Panc1 (cell line): ENCODE results near the gene WDR47. TPM values are rescaled to one million over a fixed set of nuclear protein-coding genes. Genes with fewer than 3 reads are reported as not detected.

Experiments
- ATAC-seq: fragments of 200-7000 bp; cut with Tn5 transposase; 2 replicates; pipeline ENCODE4 v1.9.1; 2020; ENCODE audit warnings: mild to moderate bottlenecking, moderate library complexity
- BruUV-seq: library from RNA; stranded (reverse); fragments of 400-500 nt; replicated peaks from 2 replicates; lab custom pipeline; 2021; lab: Mats Ljungman, UMichigan
- CTCF ChIA-PET: fragments of 300-600 bp; sonication (Branson Sonifier 250); formaldehyde crosslinking; loops from one replicate; lab custom pipeline; 2022; ENCODE audit warnings: antibody characterized with exemption; lab: Charles Lee
- POLR2A ChIA-PET: fragments of 300-600 bp; sonication (Branson Sonifier 250); formaldehyde crosslinking; loops from one replicate; lab custom pipeline; 2022; ENCODE audit warnings: antibody characterized with exemption; lab: Charles Lee
- DNase-seq: peaks from one replicate; pipeline ENCODE4 v3.0.0-alpha.2; 2010; ENCODE audit warnings: low read depth, low spot score
- H3K27ac ChIP-seq: 2 replicates; pipeline ENCODE4 v1.5.1; 2011; ENCODE audit warnings: mild to moderate bottlenecking, low read length, inconsistent platforms
- H3K27me3 ChIP-seq: fragments of 200-500 bp; sonication (Bioruptor generic); 2 replicates; pipeline ENCODE4 v1.6.0; 2014; ENCODE audit warnings: low read length, inconsistent platforms; ENCODE audit not compliant: control insufficient read depth, insufficient read depth
- H3K36me3 ChIP-seq: fragments of 200-500 bp; sonication (Bioruptor generic); 2 replicates; pipeline ENCODE4 v1.5.1; 2014; ENCODE audit warnings: inconsistent platforms, mild to moderate bottlenecking, low read length, moderate library complexity; ENCODE audit not compliant: control insufficient read depth, insufficient read depth
- H3K4me1 ChIP-seq: 2 replicates; pipeline ENCODE4 v1.5.1; 2011; ENCODE audit warnings: inconsistent platforms, mild to moderate bottlenecking, low read length, moderate library complexity; ENCODE audit not compliant: control insufficient read depth, insufficient read depth
- H3K4me3 ChIP-seq, 2 experiments: 2 replicates each; pipeline ENCODE4 v1.5.1; 2011 to 2012; ENCODE audit warnings: low read depth in 2 of 2, low read length in 2 of 2, mild to moderate bottlenecking in 2 of 2, inconsistent platforms in 1 of 2, moderate library complexity in 1 of 2
- H3K9me3 ChIP-seq: fragments of 200-500 bp; sonication (Bioruptor generic); 2 replicates; pipeline ENCODE4 v1.5.1; 2014; ENCODE audit warnings: low read depth, mild to moderate bottlenecking, inconsistent platforms, low read length, moderate library complexity; ENCODE audit not compliant: control insufficient read depth, insufficient read depth
- POLR2AphosphoS5 ChIP-seq: IDR thresholded peaks from 2 replicates; pipeline ENCODE4 v1.6.1; 2012; ENCODE audit warnings: mild to moderate bottlenecking, low read depth, low read length, moderate library complexity
- SIN3A ChIP-seq: IDR thresholded peaks from 2 replicates; pipeline ENCODE4 v1.6.1; 2012; ENCODE audit warnings: low read depth, mild to moderate bottlenecking, low read length, moderate library complexity, borderline replicate concordance; ENCODE audit not compliant: insufficient read depth
- TCF7L2 ChIP-seq: IDR thresholded peaks from 2 replicates; pipeline ENCODE4 v1.6.1; 2011; ENCODE audit warnings: mild to moderate bottlenecking, low read depth, low read length, inconsistent platforms
- in situ Hi-C: cut with HindIII; loops from 2 replicates; pipeline ENCODE4 v1.10.0; 2016; ENCODE audit warnings: low sequenced_read_pairs, low pct_unique_long_range_greater_than_20kb
- intact Hi-C: fragments of 100-400 bp; cut with micrococcal nuclease; formaldehyde crosslinking; loops from one replicate; pipeline ENCODE4 v1.10.0; 2022; ENCODE audit not compliant: unreplicated experiment
- total RNA-seq: library from RNA; stranded (reverse); gene quantifications from one replicate; pipeline ENCODE4 v1.2.1, GENCODE V29; 2021; ENCODE audit not compliant: unreplicated experiment
- TF ChIP-seq, protein P1 (sequence below): fragments of 450-650 bp; IDR thresholded peaks from 2 replicates; pipeline ENCODE4 v1.5.1; 2017; ENCODE audit warnings: mild to moderate bottlenecking
- TF ChIP-seq, protein P2 (sequence below), 2 experiments: IDR thresholded peaks; 2 replicates each; pipeline ENCODE4 v1.6.1; 2011 to 2012; ENCODE audit warnings: low read depth in 2 of 2, control low read depth in 1 of 2, low read length in 1 of 2, mild to moderate bottlenecking in 1 of 2, moderate library complexity in 1 of 2; ENCODE audit not compliant: insufficient read depth in 1 of 2

The WDR47 gene
- total RNA-seq, 1 experiment from 2014 or later = 9.6 TPM

DNA sequence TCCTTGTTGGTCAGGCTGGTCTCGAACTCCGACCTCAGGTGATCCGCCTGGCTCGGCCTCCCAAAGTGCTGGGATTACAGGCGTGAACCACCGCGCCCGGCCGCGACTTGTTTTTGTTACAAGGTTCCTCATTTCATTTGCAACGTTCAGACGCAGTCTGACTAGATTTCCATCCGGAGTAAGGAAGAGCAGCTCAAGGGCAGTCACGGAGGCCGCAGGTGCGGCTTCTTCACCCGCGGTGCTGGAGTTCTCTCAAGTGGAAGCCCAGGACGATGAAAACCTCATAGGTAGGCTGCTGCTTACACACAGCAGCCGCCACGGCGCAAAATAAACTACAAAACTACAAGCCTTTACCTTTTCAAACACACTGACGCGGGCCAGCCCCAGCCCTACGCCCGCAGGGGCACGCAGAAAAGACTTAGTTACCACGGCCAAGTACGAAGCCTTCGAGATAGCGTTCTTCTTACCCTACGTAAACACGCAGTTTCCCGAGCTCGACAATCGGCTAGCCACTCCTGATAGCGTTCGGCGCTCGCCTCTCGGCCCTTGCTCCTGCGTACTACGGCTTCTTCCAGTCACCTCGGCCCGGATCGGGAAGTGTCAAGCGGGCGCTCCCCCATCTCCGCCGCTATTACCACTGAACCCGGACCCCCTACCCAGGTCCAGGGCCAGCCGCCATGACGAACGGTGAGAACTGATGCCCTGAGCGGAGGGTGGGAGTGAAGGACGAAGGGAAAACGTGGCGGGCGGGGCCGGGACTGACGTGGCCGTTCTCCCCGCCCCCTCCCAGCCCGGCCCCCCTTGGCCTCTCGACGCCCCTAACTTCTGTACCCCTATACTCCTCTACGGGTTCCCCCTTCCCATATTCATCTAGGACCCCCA is 48.5 kb upstream of the WDR47 start, which contains the start of gene TMEM167B:
TMEM167B (plus strand) TSS at position 569 of the 882 bp plus-strand sequence; CDS start at position 678, 109 bp downstream.
- POLR2A ChIA-PET = interaction anchor here (0.7 kb wide), 1 partner anchor 1004 kb away, joined by 6 read pairs; no protein-coding TSS in a partner anchor
- intact Hi-C loops = loop anchor here (5.0 kb wide), 1 partner anchor 107 kb away; no protein-coding TSS in a partner anchor
- ATAC-seq (peak; percentile 93), DNase-seq (peak; percentile 85)
- Histone ChIP-seq H3K27me3 (no peaks in the 10 kb centered on the region), H3K4me1 (peaks cover 19% of the 10 kb centered on the region), H3K27ac (peak within 1 kb of the TSS; percentile 95), H3K36me3 (peaks cover 8% of the 10 kb centered on the region), H3K9me3 (no peaks in the 10 kb centered on the region), H3K4me3 (peak within 1 kb of the TSS; percentile 61 to 90)
- CTCF ChIA-PET = interaction anchor here (1.2 kb wide), 1 partner anchor 10 kb away, joined by 12 read pairs; no protein-coding TSS in a partner anchor
- in situ Hi-C loops = no loop called here
- TF ChIP-seq, protein P1, sequence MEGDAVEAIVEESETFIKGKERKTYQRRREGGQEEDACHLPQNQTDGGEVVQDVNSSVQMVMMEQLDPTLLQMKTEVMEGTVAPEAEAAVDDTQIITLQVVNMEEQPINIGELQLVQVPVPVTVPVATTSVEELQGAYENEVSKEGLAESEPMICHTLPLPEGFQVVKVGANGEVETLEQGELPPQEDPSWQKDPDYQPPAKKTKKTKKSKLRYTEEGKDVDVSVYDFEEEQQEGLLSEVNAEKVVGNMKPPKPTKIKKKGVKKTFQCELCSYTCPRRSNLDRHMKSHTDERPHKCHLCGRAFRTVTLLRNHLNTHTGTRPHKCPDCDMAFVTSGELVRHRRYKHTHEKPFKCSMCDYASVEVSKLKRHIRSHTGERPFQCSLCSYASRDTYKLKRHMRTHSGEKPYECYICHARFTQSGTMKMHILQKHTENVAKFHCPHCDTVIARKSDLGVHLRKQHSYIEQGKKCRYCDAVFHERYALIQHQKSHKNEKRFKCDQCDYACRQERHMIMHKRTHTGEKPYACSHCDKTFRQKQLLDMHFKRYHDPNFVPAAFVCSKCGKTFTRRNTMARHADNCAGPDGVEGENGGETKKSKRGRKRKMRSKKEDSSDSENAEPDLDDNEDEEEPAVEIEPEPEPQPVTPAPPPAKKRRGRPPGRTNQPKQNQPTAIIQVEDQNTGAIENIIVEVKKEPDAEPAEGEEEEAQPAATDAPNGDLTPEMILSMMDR = no peak
- TF ChIP-seq SIN3A (peak; percentile 87; the same call in 1 of the 2 replicates), TCF7L2 (no peak), POLR2AphosphoS5 (peak; percentile 47)
- TF ChIP-seq, protein P2, sequence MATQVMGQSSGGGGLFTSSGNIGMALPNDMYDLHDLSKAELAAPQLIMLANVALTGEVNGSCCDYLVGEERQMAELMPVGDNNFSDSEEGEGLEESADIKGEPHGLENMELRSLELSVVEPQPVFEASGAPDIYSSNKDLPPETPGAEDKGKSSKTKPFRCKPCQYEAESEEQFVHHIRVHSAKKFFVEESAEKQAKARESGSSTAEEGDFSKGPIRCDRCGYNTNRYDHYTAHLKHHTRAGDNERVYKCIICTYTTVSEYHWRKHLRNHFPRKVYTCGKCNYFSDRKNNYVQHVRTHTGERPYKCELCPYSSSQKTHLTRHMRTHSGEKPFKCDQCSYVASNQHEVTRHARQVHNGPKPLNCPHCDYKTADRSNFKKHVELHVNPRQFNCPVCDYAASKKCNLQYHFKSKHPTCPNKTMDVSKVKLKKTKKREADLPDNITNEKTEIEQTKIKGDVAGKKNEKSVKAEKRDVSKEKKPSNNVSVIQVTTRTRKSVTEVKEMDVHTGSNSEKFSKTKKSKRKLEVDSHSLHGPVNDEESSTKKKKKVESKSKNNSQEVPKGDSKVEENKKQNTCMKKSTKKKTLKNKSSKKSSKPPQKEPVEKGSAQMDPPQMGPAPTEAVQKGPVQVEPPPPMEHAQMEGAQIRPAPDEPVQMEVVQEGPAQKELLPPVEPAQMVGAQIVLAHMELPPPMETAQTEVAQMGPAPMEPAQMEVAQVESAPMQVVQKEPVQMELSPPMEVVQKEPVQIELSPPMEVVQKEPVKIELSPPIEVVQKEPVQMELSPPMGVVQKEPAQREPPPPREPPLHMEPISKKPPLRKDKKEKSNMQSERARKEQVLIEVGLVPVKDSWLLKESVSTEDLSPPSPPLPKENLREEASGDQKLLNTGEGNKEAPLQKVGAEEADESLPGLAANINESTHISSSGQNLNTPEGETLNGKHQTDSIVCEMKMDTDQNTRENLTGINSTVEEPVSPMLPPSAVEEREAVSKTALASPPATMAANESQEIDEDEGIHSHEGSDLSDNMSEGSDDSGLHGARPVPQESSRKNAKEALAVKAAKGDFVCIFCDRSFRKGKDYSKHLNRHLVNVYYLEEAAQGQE (IDR thresholded peaks at IDR 0.05; ENCODE audit: insufficient read depth in 1 of 2, low read depth in 2 of 2, low read length in 1 of 2) = no peak; a peak in 1 of 4 replicates
- TSS peak; percentile 95 for BruUV-seq

DNA sequence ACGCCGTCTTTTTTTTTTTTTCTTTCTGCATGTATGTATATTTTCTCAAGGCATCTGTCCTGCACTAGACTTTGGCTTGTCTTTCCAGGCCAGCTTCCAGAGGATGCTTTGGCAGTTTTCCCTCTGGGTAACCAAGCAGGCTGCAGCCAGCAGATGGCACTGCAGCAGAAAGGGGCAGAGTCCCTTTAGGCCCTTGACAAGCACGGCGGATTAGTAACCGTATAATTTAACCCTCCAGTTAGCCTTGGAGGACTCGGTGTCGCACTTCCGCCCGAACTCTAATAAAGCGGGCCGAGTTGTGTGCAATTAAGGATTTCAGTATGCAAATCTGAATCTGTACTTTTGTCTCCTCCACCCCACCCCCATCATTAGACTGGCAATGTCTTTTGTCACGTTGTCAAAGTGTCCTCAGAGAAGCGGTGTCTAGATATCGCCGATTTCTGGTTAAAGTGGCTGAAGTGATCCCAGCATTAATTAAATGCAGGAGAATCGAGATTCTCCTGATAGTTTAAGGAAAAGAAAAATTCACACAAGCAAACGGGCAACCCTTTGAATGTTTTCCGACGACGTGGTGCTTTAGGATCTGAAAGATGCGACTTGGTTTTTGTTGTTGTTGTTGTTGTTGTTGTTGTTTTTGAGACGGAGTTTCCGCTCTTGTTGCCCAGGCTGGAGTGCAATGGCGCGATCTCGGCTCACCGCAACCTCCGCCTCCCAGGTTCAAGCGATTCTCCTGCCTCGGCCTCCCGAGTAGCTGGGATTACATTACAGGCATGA is 47.5 kb upstream of the WDR47 start:
- peak overlapping the region; percentile 95 for H3K27ac ChIP-seq
- ChIA-PET POLR2A (no interaction called here), CTCF (interaction anchor here (0.6 kb wide), 1 partner anchor 18 kb away, joined by 5 read pairs; no protein-coding TSS in a partner anchor)
- ATAC-seq (peak; percentile 76), DNase-seq (peak; percentile 70)
- BruUV-seq = no TSS peak
- peak overlapping the region; percentile 61 to 90 for H3K4me3 ChIP-seq
- H3K4me1 ChIP-seq = peaks cover 12% of the 10 kb centered on the region
- H3K27me3 ChIP-seq = no peaks in the 10 kb centered on the region
- peaks cover 5% of the 10 kb centered on the region; the same call in 1 of the 2 replicates for H3K36me3 ChIP-seq
- H3K9me3 ChIP-seq = no peaks in the 10 kb centered on the region
- intact Hi-C loops (loop anchor here (1.0 to 5.0 kb wide), 2 partner anchors 23 to 108 kb away; a partner anchor contains a TSS), in situ Hi-C loops (no loop called here)
- TF ChIP-seq POLR2AphosphoS5 = no peak
- TF ChIP-seq SIN3A = no peak
- TF ChIP-seq, protein P2 (IDR thresholded peaks at IDR 0.05; ENCODE audit: insufficient read depth in 1 of 2, low read depth in 2 of 2, low read length in 1 of 2) = no peak
- TF ChIP-seq TCF7L2 = no peak
- TF ChIP-seq, protein P1 = peak; percentile 89
